Activated T-cell treated with anti-CD3 and anti-CD28 coated beads, Interleukin-2, amount 50 U/mL, for 1 hour (primary cell): ENCODE data around the gene C9orf85.

Experiments used
- DNase-seq: peaks from one replicate; pipeline ENCODE4 v3.0.0-alpha.2; 2020

The C9orf85 gene

GRCh38 chr9:72013292-72013760 is 101.9 kb downstream of the C9orf85 start:
- DNase-seq: no peak

- DNase-seq: no peak
Observed at GRCh38 chr9:72022841-72023240, 111.4 kb downstream of the C9orf85 start.
